ENCODE measurements around the gene SPC24. TPM values are rescaled to one million over a fixed set of nuclear protein-coding genes. Genes with fewer than 3 reads are reported as not detected.
"Not testable (repeated sequence)": the region's sequence is repeated elsewhere in the genome, so short reads cannot be mapped to it uniquely, and the experiment has no call there.

SPC24 gene
- total RNA-seq, 1 experiment from 2014 or later = 113 TPM

GRCh38 chr19:11174336-11174735 lies 18.8 kb upstream of the SPC24 start:
- no peak overlapping the region for H3K4me3 ChIP-seq
- no peaks in the 10 kb centered on the region for H3K9me3 ChIP-seq
- H3K27me3 ChIP-seq = no peaks in the 10 kb centered on the region
- DNase-seq = no peak
- peaks cover 70% of the 10 kb centered on the region for H3K36me3 ChIP-seq

GRCh38 chr19:11173516-11174155 lies 18.1 kb upstream of the SPC24 start:
- Histone ChIP-seq H3K36me3 (peaks cover 72% of the 10 kb centered on the region), H3K4me3 (no peak overlapping the region), H3K9me3 (no peaks in the 10 kb centered on the region), H3K27me3 (no peaks in the 10 kb centered on the region)
- DNase-seq = no peak

GRCh38 chr19:11172576-11172975 lies 17.0 kb upstream of the SPC24 start:
- Histone ChIP-seq H3K4me3 (no peak overlapping the region), H3K36me3 (peaks cover 75% of the 10 kb centered on the region), H3K9me3 (no peaks in the 10 kb centered on the region), H3K27me3 (no peaks in the 10 kb centered on the region)
- DNase-seq = no peak

- Histone ChIP-seq H3K27me3 (no peaks in the 10 kb centered on the region), H3K9me3 (no peaks in the 10 kb centered on the region), H3K4me3 (no peak overlapping the region), H3K36me3 (peaks cover 79% of the 10 kb centered on the region)
- no peak for DNase-seq
Observed at GRCh38 chr19:11171144-11171543, 15.6 kb upstream of the SPC24 start.

- Histone ChIP-seq H3K27me3 (no peaks in the 10 kb centered on the region), H3K4me3 (no peak overlapping the region), H3K36me3 (peaks cover 82% of the 10 kb centered on the region), H3K9me3 (no peaks in the 10 kb centered on the region)
- DNase-seq = no peak
Observed at GRCh38 chr19:11169896-11170678, 14.5 kb upstream of the SPC24 start.

GRCh38 chr19:11168568-11168967 lies 13.0 kb upstream of the SPC24 start:
- H3K27me3 ChIP-seq = no peaks in the 10 kb centered on the region
- no peak overlapping the region for H3K4me3 ChIP-seq
- peak; percentile 92 for DNase-seq
- peaks cover 73% of the 10 kb centered on the region for H3K36me3 ChIP-seq
- no peaks in the 10 kb centered on the region for H3K9me3 ChIP-seq

- Histone ChIP-seq H3K36me3 (peaks cover 67% of the 10 kb centered on the region), H3K4me3 (no peak overlapping the region), H3K27me3 (no peaks in the 10 kb centered on the region), H3K9me3 (no peaks in the 10 kb centered on the region)
- DNase-seq = peak; percentile 44
Observed at GRCh38 chr19:11166281-11167142, 10.9 kb upstream of the SPC24 start.

GRCh38 chr19:11165486-11166030 lies 10.0 kb upstream of the SPC24 start:
- Histone ChIP-seq H3K4me3 (no peak overlapping the region), H3K27me3 (no peaks in the 10 kb centered on the region), H3K36me3 (peaks cover 60% of the 10 kb centered on the region), H3K9me3 (peaks cover 1% of the 10 kb centered on the region; the same call in 1 of the 2 replicates)
- peak; percentile 58 for DNase-seq

- no peak overlapping the region for H3K4me3 ChIP-seq
- peaks cover 54% of the 10 kb centered on the region for H3K36me3 ChIP-seq
- H3K27me3 ChIP-seq = no peaks in the 10 kb centered on the region
- H3K9me3 ChIP-seq = peaks cover 2% of the 10 kb centered on the region; the same call in 1 of the 2 replicates
- peak; percentile 97 for DNase-seq
Observed at GRCh38 chr19:11164879-11165406, 9.4 kb upstream of the SPC24 start.

- Histone ChIP-seq H3K36me3 (peaks cover 47% of the 10 kb centered on the region), H3K9me3 (peaks cover 2% of the 10 kb centered on the region; the same call in 1 of the 2 replicates), H3K4me3 (no peak overlapping the region), H3K27me3 (no peaks in the 10 kb centered on the region)
- no peak for DNase-seq
Observed at GRCh38 chr19:11164296-11164695, 8.7 kb upstream of the SPC24 start.

- not testable (repeated sequence) for H3K27me3 ChIP-seq, H3K9me3 ChIP-seq, DNase-seq, H3K4me3 ChIP-seq
- H3K36me3 ChIP-seq = peaks cover 14% of the 10 kb centered on the region
Observed at GRCh38 chr19:11160440-11160768, 4.8 kb upstream of the SPC24 start.

- Histone ChIP-seq H3K27me3 (no peaks in the 10 kb centered on the region), H3K9me3 (peaks cover 2% of the 10 kb centered on the region; the same call in 1 of the 2 replicates), H3K36me3 (peaks cover 14% of the 10 kb centered on the region), H3K4me3 (no peak overlapping the region)
- no peak for DNase-seq
Observed at GRCh38 chr19:11159598-11160439, 4.2 kb upstream of the SPC24 start.

- no peaks in the 10 kb centered on the region for H3K27me3 ChIP-seq
- peaks cover 34% of the 10 kb centered on the region for H3K36me3 ChIP-seq
- no peaks in the 10 kb centered on the region for H3K9me3 ChIP-seq
- no peak for DNase-seq
- H3K4me3 ChIP-seq = peak overlapping the region; percentile 76
Observed at GRCh38 chr19:11154683-11155047, 917 bp downstream of the SPC24 start.

GRCh38 chr19:11152318-11153062 lies 3.1 kb downstream of the SPC24 start:
- Histone ChIP-seq H3K9me3 (no peaks in the 10 kb centered on the region), H3K4me3 (no peak overlapping the region), H3K36me3 (peaks cover 53% of the 10 kb centered on the region), H3K27me3 (no peaks in the 10 kb centered on the region)
- DNase-seq = peak; percentile 95

- H3K9me3 ChIP-seq = no peaks in the 10 kb centered on the region
Observed at GRCh38 chr19:11151181-11151580, 4.4 kb downstream of the SPC24 start.

More at GRCh38 chr19:11151181-11151580, 4.4 kb downstream of the SPC24 start:
- Histone ChIP-seq H3K27me3 (no peaks in the 10 kb centered on the region), H3K4me3 (no peak overlapping the region), H3K36me3 (peaks cover 60% of the 10 kb centered on the region)
- no peak for DNase-seq
